Stimulated activated CD4-positive, alpha-beta T cell treated with anti-CD3 and anti-CD28 coated beads, Interleukin-15, amount 100 ng/mL, for 1 hour (primary cell): ENCODE data around the gene RAB26.
"Not testable (repeated sequence)": the region's sequence is repeated elsewhere in the genome, so short reads cannot be mapped to it uniquely, and the experiment has no call there.

Source experiments
- DNase-seq, 2 donors: peaks; one replicate each; pipeline ENCODE4 v3.0.0-alpha.2; 2020; ENCODE audit warnings: low read depth in 1 of 2, low spot score in 1 of 2

RAB26 gene

DNA sequence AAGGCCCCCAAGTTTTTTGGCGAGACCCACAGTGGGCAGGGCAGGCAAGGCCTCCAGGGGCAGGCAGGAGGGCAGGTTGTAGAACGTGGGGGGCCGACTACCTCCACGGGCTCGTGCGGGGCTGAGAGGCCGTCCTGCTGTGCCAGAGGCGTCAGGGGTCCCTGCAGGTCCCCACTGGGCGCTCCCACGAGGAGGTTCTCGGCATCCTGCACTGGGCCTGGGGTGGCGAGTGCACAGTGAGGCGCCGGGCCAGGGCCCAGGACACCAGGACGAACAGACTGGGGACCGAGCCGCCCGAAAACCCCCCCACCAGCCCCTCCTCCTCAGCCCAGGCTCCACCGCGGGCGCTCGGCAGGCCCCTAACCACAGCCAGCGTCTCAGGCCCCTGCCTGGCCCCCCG is 32.0 kb upstream of the RAB26 start:
- DNase-seq: not testable (repeated sequence)

- DNase-seq: not testable (repeated sequence)
These were observed 31.1 kb upstream of the RAB26 start for GRCh38 chr16:2117341-2117740.

DNA sequence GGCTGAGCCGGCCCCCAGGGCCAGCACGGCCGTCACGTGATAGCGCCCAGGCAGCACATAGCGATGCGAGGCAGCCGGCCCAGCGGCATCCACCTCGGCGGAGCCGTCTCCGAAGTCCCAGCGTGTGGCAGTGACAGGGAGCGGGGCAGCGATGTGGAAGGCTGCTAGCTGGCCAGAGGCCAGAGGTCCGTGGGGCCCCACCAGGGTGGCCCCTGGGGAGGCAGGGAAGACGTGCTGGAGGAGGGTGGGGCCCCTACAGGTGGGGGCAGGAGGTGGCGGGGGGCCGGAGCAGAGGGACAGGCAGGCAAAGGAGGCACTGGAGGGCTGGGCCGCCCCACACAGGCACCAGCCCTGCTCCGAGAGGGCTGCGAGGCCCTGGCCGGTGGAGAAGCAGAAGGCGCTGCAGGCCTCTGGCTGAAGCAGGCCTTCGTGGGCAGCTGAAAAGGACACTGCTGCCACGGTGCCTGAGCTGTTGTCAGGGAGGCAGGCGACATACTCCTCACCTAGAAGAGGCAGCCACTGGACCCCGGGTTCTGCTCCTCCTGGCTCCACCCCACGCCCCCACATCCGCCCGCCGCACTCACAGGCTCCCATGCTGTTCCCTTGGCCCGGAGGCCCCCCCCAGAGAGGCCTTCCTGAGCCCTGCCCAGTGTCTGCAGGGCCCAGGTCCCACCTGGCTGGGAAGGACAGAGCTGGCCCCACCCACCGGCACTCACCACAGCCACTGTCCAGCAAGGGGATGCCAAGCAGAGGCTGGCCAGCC is 30.3 kb upstream of the RAB26 start:
- DNase-seq: not testable (repeated sequence)

- not testable (repeated sequence) for DNase-seq
These were observed 27.1 kb upstream of the RAB26 start for GRCh38 chr16:2121325-2121724.

DNA sequence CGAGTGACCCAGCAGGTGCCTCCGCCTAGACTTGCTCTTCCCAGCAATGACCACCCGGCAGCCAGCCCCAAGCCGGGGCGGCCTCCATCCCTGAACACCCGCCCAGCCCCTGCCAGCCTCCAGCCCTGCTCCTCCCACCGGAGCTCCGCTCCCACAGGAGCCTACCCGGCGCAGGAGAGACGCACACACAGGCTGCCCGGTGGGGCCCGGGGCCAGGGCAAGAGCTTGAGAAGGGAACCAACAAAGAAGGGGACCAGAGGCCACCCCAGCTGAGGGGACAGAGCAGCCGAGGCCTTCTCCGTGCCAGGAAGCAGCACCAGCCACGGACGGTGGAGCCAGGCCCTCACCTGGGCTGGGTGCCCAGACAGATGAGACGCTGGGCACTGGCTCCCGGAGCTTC is 26.6 kb upstream of the RAB26 start:
- DNase-seq: no peak

GRCh38 chr16:2122429-2122828 is 26.0 kb upstream of the RAB26 start:
- no peak for DNase-seq

GRCh38 chr16:2122934-2123683 is 25.3 kb upstream of the RAB26 start:
- not testable (repeated sequence) for DNase-seq

DNA sequence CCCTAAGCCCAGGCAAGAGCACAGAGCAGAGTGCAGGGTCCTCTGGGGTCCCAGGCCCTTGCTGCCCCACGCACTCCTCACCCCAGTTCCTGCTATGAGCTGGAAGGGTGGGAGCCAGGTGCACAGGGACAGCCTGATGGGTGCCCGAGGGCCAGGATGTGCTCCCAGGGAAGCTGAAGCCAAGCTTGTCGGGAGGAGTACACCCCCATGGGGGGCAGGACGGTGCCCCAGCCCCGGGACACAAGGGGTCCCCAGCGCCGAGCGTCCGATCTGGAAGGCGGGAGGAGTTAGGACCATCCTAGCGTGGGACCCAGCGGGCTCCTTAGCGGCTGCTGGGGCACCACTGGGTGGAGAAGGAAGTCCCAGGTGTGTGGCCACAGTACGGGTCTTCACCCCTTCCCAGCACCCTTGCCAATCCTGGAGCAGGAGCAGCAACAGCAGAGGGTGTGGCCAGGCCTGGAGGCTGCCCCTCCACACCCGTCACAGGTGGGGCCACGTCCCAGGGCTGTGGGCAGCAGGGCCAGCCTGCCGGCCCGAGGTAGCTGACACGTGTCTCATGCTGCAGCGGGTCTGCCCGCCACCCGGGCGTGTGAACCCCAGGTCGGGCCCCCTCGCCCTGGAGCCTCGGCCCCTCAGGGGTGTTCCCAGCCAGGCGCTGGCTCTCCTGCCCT is 24.6 kb upstream of the RAB26 start:
- DNase-seq: not testable (repeated sequence)

DNA sequence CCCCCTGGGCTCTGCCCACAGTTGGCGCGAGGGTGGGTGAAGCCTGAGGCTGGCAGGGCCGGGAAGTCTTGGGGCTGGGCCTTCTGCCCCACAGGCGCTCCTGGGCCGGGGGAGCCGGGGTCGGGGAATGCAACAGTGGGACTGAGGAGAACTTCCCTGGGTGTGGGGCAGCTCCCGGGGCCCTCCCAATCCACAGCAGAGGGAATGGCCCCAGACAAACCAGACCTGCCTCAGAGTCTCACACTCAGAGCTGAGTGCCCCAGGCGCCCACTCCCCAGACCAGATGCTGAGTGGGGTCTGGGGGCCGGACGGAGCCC is 24.1 kb upstream of the RAB26 start:
- DNase-seq: not testable (repeated sequence)

DNA sequence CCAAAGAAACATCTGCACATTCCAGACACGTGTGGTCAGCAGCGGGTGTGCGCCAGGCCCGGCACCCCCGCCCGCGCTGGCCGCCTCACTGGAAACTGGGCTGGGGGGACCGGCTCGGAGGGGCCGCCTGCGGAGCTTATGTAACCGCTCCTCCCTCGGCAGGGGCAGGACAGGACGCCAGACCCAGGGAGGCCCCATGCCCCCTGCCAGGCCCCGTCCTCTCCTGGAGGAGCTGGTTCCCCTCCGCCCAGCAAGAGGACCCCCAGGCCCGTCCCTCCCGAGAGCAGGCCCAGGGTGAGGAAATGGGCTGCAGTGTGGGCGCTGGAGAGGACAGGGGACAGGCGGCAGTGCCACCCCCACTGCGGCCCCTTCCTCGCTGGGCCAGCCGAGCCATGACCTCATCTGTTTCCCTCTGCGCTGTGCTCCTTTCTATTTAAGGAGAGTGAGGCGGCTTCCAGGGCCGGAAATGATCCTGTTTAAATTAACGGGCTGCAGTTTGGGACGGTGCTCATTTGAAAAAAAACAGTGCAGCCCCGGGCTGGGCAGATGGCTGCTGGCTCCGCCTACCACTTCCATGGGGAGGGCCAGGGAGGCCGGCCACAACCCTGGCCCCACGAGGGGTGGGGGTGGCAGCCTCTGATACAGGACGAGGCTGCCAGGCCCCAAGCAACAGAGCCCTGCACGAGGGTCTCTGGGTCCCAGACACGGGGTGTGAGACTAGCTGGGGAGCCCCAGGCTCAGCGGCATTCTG is 23.6 kb upstream of the RAB26 start:
- DNase-seq: not testable (repeated sequence)

- not testable (repeated sequence) for DNase-seq
These were observed 22.8 kb upstream of the RAB26 start for GRCh38 chr16:2125609-2126008.

DNA sequence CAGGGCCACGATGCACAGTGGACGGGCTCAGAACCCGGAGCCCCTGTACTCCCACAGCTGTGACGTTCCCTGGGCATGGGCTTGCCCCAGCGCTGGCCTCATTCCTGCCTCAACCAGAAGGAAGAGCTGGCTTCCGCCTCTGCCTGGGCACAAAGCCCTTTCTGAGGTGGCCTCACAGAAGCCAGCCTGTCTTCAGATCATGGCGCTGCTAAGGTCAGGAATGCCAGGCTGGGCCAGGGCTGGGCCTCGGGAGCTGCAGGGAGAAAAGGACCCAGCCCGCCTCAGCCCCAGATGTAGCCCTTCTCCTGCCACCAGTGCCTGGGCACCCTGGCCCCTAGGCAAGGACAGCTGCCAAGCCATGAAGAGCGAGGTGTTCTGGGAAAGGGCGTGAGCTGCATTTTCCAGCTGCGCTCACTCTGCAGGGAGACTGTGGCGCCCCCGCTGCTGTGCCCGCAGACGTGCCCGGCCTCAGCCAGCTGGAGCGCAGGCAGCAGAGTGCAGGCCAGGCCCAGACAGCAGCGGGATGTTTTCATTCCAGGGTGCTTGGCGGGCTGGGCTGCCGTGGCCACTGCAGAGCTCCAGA is 22.2 kb upstream of the RAB26 start:
- DNase-seq: not testable (repeated sequence)

DNA sequence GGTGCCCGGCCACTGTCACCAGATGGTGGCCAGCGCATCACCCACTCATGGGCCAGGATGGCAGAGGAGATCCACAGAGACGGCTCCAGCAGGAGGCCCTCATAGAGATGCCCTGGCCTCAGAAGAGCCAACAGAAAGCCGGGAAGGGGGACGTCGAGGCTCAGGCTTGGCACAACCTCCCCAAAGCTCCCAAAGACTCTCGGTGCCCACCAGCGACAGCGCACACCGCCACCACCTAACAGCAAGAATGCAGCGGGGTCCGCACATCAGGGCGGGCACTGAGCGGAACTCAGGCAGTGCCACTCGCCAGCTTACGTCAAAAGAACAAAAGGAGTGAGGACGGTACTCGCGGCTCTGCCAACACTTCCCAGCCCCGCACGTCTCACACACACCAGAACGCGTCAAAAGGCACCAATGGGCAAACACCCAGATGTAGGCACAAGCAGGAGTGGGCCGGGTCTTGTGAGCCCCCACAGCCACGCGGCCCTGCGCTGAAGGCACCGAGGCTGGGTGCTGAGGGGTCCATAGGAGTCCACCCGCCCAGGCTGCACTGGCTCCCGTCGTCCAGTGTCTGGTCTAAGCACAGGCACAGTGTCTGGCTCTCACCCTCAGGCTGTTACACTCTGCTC is 21.4 kb upstream of the RAB26 start:
- not testable (repeated sequence) for DNase-seq

- DNase-seq: not testable (repeated sequence)
These were observed 20.7 kb upstream of the RAB26 start for GRCh38 chr16:2127630-2128280.

DNA sequence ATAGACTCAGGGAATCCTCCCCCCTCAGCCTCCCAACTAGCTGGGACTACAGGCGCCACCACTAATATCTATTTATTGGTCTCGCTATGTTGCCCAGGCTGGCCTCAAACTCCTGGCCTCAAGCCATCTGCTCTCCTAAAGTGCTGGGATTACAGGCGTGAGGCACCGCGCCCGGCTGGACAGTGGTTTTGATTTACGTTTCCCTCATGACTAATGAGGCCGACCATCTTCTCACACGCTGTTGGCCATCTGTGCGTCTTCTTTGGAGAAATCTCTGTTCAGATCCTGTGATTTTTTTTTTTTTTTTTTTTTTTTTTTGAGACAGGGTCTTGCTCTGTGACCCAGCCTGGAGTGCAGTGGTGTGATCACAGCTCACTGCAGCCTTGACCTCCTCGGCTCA is 19.2 kb upstream of the RAB26 start:
- not testable (repeated sequence) for DNase-seq

DNA sequence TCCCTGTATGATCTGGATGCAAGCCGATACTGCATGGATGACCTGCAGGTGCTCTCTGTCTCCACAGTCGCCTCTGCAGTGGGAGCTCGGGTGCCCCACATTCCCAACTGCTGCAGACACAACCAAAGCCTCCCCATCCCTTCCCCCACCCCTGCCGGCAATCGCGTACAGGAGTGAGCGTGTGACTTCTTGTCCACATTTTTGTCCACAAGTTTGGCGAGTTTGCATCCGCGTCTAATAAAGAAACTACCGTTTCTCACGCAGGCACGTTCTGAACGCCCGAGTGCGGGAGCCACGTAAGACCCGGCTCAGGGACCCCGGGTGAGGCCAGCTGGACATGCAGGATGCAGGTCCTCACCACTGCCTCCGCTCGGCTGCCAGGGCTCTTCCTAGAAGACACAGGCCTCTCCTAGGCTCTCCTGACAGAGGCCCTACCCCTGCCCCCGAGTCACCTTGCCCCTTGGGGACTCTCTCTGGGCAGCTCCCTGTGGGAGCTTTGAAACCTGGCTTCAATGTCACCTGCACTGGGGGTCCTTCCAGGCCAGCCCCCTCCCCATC is 18.5 kb upstream of the RAB26 start:
- DNase-seq: not testable (repeated sequence)

DNA sequence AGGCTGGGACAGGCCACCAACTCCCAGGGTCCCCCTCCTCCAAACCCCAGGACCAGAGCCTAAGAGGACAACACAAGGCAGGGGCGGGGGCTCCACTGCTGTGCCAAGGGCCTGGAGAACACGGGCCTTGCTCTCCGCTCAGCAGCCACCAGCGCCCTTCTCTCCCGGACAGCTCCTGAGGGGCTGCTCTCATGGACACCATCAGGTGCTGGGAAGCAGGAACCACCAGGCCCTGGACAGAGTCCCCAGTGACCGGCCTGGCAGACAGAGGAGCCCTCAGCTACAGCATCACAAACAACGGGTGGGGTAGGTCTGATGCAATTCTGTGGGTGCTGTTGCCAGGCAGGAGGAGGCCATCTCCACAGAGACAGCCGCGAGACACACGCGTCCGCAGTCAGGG is 14.6 kb upstream of the RAB26 start:
- not testable (repeated sequence) for DNase-seq

GRCh38 chr16:2135071-2135470 is 13.4 kb upstream of the RAB26 start:
- not testable (repeated sequence) for DNase-seq

- peak; percentile 100 for DNase-seq
These were observed 12.5 kb upstream of the RAB26 start, which contains the start of gene PKD1 for GRCh38 chr16:2135770-2136490. TSS of gene PKD1 (minus strand) at chr16:2135898. CDS start at chr16:2135689, 209 bp downstream.
